ENCODE measurements around the gene TNS1. TPM values are rescaled to one million over a fixed set of nuclear protein-coding genes. Genes with fewer than 3 reads are reported as not detected.

Gene TNS1
- total RNA-seq, 1 donor from 2014 or later: 1.6 TPM

DNA sequence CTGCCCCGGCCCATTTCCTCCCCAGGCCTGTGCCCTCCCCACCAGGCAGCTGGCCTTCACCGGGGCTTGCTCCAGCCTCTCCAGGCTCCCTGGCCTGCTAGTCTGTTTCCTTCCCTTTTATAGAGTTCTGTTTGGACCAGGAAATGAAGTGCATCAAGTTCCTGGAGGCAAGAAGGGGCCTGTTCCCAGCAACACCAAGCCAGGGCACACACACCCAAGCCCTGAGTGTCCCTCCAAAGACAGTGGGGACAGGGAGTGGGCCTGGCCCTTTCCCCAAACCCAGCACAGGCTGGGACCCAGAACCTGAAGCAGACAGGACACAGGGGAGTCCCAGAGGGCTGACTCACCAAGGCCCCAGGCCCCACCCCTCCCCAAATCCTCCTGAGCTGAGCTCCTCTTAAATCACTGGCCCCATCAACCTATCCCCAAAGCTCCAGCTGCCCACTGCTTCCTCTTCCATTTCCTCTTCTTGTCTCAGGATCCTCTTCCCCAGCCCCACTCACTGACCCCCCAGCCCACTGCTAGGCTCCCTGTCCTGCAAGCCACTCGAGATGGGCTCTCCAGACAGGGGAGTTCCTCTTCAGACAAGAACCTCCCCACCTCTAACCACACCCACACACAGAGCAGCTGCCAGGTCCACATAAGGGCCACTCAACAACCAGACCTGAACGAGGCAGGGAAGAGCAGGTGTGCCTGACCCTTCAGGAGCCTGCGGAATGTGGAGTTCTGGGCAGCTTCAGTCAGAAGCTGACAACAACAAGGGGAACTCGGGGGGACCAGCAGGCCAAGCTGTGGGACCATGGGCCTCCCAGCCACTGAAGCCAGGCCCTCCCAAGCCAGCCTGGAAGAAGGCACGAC is 74.2 kb downstream of the TNS1 start:
- TF ChIP-seq, protein P1, sequence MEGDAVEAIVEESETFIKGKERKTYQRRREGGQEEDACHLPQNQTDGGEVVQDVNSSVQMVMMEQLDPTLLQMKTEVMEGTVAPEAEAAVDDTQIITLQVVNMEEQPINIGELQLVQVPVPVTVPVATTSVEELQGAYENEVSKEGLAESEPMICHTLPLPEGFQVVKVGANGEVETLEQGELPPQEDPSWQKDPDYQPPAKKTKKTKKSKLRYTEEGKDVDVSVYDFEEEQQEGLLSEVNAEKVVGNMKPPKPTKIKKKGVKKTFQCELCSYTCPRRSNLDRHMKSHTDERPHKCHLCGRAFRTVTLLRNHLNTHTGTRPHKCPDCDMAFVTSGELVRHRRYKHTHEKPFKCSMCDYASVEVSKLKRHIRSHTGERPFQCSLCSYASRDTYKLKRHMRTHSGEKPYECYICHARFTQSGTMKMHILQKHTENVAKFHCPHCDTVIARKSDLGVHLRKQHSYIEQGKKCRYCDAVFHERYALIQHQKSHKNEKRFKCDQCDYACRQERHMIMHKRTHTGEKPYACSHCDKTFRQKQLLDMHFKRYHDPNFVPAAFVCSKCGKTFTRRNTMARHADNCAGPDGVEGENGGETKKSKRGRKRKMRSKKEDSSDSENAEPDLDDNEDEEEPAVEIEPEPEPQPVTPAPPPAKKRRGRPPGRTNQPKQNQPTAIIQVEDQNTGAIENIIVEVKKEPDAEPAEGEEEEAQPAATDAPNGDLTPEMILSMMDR (IDR thresholded peaks at IDR 0.05; ENCODE audit: insufficient read depth, low read length, severe bottlenecking): no peak
- DNase-seq (ENCODE audit: low read depth) (peak; percentile 42), FAIRE-seq (no peak)
- Histone ChIP-seq H3K36me3 (ENCODE audit: control insufficient read depth, insufficient read depth, low read length) (no peaks in the 10 kb centered on the region), H3K4me3 (ENCODE audit: low read depth, low read length) (no peak overlapping the region), H3K27me3 (ENCODE audit: control insufficient read depth, insufficient read depth, low read length) (no peaks in the 10 kb centered on the region)

DNA sequence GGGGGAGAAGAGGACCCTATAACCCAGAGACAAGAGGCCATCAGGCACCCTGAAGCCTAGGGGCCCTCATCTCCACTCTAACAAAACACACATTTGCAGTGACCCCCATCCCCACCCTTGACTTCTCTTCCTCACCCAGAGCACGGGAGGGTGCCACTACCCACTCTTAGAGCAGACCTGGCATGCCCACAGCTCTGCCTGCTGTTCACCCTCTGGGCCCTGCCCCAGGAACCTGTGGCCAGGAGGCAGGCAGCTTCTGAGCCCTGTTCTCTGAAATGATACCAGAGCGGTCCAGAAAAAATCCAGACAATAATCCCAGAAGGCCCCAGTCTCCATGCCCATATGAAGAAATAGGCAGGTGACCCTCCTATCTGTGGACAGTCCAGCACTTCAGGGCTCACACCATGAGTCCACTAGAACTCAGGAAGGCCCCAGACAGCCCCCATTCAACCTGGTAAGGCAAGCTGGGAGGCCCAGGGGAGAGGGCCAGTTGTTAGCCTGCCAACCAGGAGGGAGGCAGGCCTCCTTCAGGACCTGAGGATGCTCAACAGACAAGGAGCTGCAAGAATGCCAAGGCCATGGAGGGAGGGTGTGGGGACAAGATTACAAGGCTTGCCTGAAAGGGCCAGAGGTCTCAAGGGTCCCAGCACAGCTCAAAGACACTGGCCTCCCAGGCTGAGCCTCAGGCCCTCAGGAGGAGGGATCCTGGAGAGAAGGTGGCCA is 75.0 kb downstream of the TNS1 start:
- FAIRE-seq: no peak
- no peak for DNase-seq (ENCODE audit: low read depth)
- no peaks in the 10 kb centered on the region for H3K36me3 ChIP-seq (ENCODE audit: control insufficient read depth, insufficient read depth, low read length)
- no peaks in the 10 kb centered on the region for H3K27me3 ChIP-seq (ENCODE audit: control insufficient read depth, insufficient read depth, low read length)
- TF ChIP-seq, protein P1 (IDR thresholded peaks at IDR 0.05; ENCODE audit: insufficient read depth, low read length, severe bottlenecking): no peak
- no peak overlapping the region for H3K4me3 ChIP-seq (ENCODE audit: low read depth, low read length)

DNA sequence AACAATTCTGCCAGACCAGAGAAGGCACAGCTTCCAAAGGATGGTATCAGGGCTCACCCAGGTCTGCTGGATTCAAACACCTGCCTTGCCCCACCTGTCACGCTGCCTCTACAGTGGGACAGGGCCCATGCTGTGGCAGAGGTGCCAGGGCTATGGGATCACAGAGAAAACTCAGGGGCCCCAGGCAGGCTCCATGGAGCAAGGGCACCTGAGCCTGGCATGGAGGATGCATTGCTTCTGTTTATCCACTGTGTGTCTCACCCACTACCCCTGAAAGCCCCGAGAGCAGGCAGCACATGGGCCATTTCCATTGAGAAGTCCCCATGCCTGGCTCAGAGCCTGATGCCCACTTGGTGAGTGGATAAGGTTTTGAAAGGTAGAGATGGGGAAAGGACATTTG is 76.0 kb downstream of the TNS1 start:
- FAIRE-seq: no peak
- no peaks in the 10 kb centered on the region for H3K27me3 ChIP-seq (ENCODE audit: control insufficient read depth, insufficient read depth, low read length)
- TF ChIP-seq, protein P1 (IDR thresholded peaks at IDR 0.05; ENCODE audit: insufficient read depth, low read length, severe bottlenecking): no peak
- H3K4me3 ChIP-seq (ENCODE audit: low read depth, low read length): no peak overlapping the region
- no peaks in the 10 kb centered on the region for H3K36me3 ChIP-seq (ENCODE audit: control insufficient read depth, insufficient read depth, low read length)
- DNase-seq (ENCODE audit: low read depth): no peak

DNA sequence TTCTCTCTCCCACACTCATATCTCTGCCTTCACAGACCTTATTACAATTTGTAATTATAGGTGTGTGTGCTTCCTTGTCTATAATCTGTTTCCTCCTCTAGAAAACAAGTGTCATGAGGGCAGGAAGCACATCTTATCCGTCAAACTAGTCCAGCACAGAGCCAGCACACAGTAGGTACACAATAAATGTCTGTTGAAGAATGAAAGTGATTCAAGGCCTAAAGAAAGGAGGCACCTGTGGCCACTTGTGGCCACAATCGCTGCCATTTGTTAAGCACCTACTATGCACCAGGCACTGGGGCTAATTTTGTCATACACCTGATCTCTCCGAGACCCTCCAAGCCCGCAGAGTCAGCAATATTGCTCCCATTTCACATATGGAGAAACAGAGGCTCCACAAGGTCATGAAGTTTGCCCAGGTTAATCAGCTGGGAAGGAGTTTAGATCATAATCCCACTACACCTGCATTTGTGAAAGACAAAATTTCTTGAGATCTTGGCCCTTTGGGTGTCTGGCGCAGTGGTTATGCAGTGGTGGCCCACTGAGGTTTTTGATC is 78.4 kb downstream of the TNS1 start:
- no peak overlapping the region for H3K4me3 ChIP-seq (ENCODE audit: low read depth, low read length)
- TF ChIP-seq, protein P1 (IDR thresholded peaks at IDR 0.05; ENCODE audit: insufficient read depth, low read length, severe bottlenecking): no peak
- H3K36me3 ChIP-seq (ENCODE audit: control insufficient read depth, insufficient read depth, low read length): no peaks in the 10 kb centered on the region
- FAIRE-seq (no peak), DNase-seq (ENCODE audit: low read depth) (no peak)
- H3K27me3 ChIP-seq (ENCODE audit: control insufficient read depth, insufficient read depth, low read length): no peaks in the 10 kb centered on the region

DNA sequence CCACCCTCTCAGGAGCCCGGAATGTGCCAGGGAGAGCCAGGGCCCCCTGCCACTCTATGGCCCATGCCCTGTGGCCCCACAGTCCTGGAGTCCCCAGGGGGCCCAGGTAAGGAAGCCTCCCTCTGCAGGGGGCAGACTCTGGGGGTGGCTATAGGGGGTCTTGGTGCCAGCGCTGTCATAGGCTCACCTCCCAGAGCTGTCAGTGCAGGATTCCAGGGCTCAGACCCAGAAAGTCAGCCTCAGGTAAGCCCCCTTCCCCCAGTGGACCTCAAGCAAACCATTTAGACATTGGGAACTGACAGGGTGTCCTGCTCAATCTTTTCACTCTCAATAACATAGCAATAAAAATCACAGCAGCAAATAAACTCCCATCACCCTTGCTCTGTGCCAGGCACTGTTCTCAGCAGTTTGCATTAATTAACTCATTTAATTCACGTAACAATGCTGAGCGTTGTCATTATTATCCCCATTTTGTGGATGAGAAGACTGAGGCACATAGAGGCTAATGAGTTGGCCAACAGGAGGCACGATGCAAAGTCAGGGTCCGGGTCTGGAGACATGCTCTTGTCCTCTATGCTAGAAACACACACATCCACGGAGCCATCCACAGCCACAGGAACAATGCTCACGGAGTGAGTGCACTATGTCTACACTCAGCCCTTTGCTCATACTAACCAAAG is 79.6 kb downstream of the TNS1 start:
- no peak for DNase-seq (ENCODE audit: low read depth)
- Histone ChIP-seq H3K4me3 (ENCODE audit: low read depth, low read length) (no peak overlapping the region), H3K27me3 (ENCODE audit: control insufficient read depth, insufficient read depth, low read length) (no peaks in the 10 kb centered on the region), H3K36me3 (ENCODE audit: control insufficient read depth, insufficient read depth, low read length) (no peaks in the 10 kb centered on the region)
- TF ChIP-seq, protein P1 (IDR thresholded peaks at IDR 0.05; ENCODE audit: insufficient read depth, low read length, severe bottlenecking): no peak
- peak; percentile 77 for FAIRE-seq
